ENCODE measurements around the gene KLF6.

GRCh38 chr10:3761021-3761686 lies 23.9 kb downstream of the KLF6 start:
- TF ChIP-seq CTCF (conservative IDR thresholded peaks at IDR 0.05; ENCODE audit: low read depth in 2 of 2) (no peak), EZH2 (IDR thresholded peaks at IDR 0.05; ENCODE audit: low read depth, unreplicated experiment) (no peak), POLR2AphosphoS5 (IDR thresholded peaks at IDR 0.05; ENCODE audit: low read depth) (no peak), EZH2phosphoT487 (IDR thresholded peaks at IDR 0.05; ENCODE audit: unreplicated experiment) (no peak), CREB1 (CRISPR knock-in tag; IDR thresholded peaks at IDR 0.05; ENCODE audit: low read depth) (no peak), ZNF462 (CRISPR knock-in tag; IDR thresholded peaks at IDR 0.05) (no peak), REST (IDR thresholded peaks at IDR 0.05; ENCODE audit: unreplicated experiment) (no peak)
